NCI-H82 (cell line): ENCODE data around the gene RAB6A.
A peak's percentile ranks its signal among the peaks of the same experiment; 100 is the strongest.
"Not testable (repeated sequence)": the region's sequence is repeated elsewhere in the genome, so short reads cannot be mapped to it uniquely, and the experiment has no call there.

Experiments used
- DNase-seq: peaks from one replicate; lab custom pipeline; 2025; lab: John Stamatoyannopoulos, UW

RAB6A gene

GRCh38 chr11:73760679-73761402, at the start of gene RAB6A:
TSS of gene RAB6A (minus strand) at chr11:73761074. CDS start at chr11:73760635, 439 bp downstream.
- peak; percentile 100 for DNase-seq

- DNase-seq, result no peak
Observed at GRCh38 chr11:73810637-73811036, 49.8 kb upstream of the RAB6A start.

- DNase-seq, result no peak
Observed at GRCh38 chr11:73808052-73808451, 47.2 kb upstream of the RAB6A start.

- no peak for DNase-seq
Observed at GRCh38 chr11:73804712-73805111, 43.8 kb upstream of the RAB6A start.

GRCh38 chr11:73801136-73801535, 40.3 kb upstream of the RAB6A start:
- DNase-seq, result no peak

GRCh38 chr11:73800276-73800806, 39.5 kb upstream of the RAB6A start:
- no peak for DNase-seq

GRCh38 chr11:73797457-73797856, 36.6 kb upstream of the RAB6A start:
- no peak for DNase-seq

- DNase-seq, result peak; percentile 23
Observed at GRCh38 chr11:73795925-73796632, 35.2 kb upstream of the RAB6A start.

GRCh38 chr11:73792584-73792983, 31.7 kb upstream of the RAB6A start:
- no peak for DNase-seq

GRCh38 chr11:73789279-73789670, 28.4 kb upstream of the RAB6A start:
- no peak for DNase-seq

GRCh38 chr11:73787643-73788558, 27.0 kb upstream of the RAB6A start, which contains the start of gene MRPL48:
TSS of gene MRPL48 (plus strand) at chr11:73787874. CDS start at chr11:73787972, 98 bp downstream.
- DNase-seq, result peak; percentile 97

GRCh38 chr11:73787051-73787642, 26.3 kb upstream of the RAB6A start:
- DNase-seq, result no peak

GRCh38 chr11:73785467-73785866, 24.6 kb upstream of the RAB6A start:
- not testable (repeated sequence) for DNase-seq

GRCh38 chr11:73784734-73785133, 23.9 kb upstream of the RAB6A start:
- DNase-seq, result no peak

- peak; percentile 3 for DNase-seq
Observed at GRCh38 chr11:73784080-73784634, 23.3 kb upstream of the RAB6A start.

- DNase-seq, result no peak
Observed at GRCh38 chr11:73783483-73784020, 22.7 kb upstream of the RAB6A start.

- DNase-seq, result no peak
Observed at GRCh38 chr11:73781303-73781702, 20.4 kb upstream of the RAB6A start.

- peak; percentile 99 for DNase-seq
Observed at GRCh38 chr11:73779084-73779902, 18.4 kb upstream of the RAB6A start.

- DNase-seq, result not testable (repeated sequence)
Observed at GRCh38 chr11:73770811-73771210, 9.9 kb upstream of the RAB6A start.

GRCh38 chr11:73766763-73767162, 5.9 kb upstream of the RAB6A start:
- no peak for DNase-seq
